ENCODE measurements around the gene MRPL36.

DNA sequence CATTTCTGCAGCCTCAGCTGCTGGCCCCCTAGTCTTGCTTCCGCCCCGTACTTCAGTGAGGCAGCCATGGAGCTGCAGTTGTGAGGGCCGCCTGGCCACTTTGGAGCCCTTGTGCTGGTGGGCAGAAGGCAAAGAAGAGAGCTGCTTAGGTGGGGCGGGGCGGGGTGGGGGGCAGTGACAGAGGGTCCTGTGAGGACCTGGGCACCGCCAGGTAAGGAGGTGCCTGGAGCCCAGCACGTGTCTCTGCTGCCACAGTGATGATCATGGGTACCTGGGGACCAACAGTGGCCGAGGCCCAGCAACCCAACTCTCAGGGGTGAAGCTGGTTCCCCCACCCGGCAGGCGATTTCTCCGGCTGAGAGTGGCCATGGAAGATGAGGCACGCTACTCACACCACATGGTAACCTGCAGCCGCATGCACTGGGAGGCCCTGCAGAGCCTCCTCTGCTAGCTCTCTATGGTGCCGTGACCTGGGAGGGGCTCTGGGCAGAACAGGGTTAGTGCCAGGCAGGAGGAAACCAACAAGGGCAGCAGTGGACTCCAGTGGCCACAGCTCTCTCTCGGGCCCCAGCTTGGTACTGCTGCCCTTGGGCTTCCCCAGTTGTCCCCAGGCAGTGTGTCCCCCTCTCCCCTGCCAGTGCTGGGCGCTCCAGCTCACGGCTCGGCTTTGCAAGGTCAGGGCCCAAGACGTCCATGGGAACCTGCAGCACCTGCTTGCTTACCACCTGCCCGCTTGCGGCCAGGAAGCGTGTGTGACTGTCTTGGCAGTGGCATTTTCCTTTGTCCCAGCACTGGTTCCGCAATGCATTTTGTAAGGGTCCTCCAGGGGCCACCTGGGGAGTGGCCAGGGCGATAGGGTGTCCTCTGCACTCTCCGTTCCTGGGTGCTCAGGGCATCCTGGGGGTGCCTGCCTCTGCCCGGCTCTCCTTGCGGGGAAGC, 25.5 kb upstream of the MRPL36 start:
- TF ChIP-seq, protein P1, sequence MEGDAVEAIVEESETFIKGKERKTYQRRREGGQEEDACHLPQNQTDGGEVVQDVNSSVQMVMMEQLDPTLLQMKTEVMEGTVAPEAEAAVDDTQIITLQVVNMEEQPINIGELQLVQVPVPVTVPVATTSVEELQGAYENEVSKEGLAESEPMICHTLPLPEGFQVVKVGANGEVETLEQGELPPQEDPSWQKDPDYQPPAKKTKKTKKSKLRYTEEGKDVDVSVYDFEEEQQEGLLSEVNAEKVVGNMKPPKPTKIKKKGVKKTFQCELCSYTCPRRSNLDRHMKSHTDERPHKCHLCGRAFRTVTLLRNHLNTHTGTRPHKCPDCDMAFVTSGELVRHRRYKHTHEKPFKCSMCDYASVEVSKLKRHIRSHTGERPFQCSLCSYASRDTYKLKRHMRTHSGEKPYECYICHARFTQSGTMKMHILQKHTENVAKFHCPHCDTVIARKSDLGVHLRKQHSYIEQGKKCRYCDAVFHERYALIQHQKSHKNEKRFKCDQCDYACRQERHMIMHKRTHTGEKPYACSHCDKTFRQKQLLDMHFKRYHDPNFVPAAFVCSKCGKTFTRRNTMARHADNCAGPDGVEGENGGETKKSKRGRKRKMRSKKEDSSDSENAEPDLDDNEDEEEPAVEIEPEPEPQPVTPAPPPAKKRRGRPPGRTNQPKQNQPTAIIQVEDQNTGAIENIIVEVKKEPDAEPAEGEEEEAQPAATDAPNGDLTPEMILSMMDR (IDR thresholded peaks at IDR 0.05; ENCODE audit: low read depth, low read length), result no peak
- TF ChIP-seq EZH2phosphoT487 (IDR thresholded peaks at IDR 0.05; ENCODE audit: low read depth), result no peak

Data from OCI-LY3 (cell line).